GM12874 (cell line): ENCODE data around the gene GARS1.

Experiments
- CTCF ChIP-seq: IDR thresholded peaks from 2 replicates; pipeline ENCODE4 v1.5.1; 2011; ENCODE audit warnings: low read depth, mild to moderate bottlenecking, control low read depth, low read length, moderate library complexity; ENCODE audit not compliant: insufficient read depth

GARS1 gene

GRCh38 chr7:30667172-30667571, 72.5 kb downstream of the GARS1 start:
- no peak for TF ChIP-seq CTCF

GRCh38 chr7:30668102-30668501, 73.4 kb downstream of the GARS1 start:
- no peak for TF ChIP-seq CTCF

- TF ChIP-seq CTCF, result no peak
Observed at GRCh38 chr7:30671793-30672465, 77.3 kb downstream of the GARS1 start.

DNA sequence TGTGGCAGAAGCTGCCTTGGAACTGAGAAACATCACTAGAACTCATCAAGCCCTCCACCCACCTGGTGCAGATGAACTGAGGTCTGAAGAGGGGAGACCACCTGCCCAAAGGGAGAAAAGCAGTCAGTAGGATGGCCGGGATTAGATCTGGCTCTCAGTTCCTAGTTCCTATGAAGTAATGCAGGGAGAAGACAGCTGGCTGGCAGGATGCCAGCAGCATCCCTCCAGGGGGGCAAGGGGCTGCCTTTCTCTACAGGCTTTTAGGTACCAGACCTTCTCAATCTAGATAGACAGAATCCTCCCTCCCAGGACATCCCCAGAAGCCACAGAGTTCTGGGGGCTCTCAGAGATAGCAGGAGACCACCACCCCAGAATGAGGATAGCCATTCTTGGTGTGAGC, 79.7 kb downstream of the GARS1 start:
- no peak for TF ChIP-seq CTCF

DNA sequence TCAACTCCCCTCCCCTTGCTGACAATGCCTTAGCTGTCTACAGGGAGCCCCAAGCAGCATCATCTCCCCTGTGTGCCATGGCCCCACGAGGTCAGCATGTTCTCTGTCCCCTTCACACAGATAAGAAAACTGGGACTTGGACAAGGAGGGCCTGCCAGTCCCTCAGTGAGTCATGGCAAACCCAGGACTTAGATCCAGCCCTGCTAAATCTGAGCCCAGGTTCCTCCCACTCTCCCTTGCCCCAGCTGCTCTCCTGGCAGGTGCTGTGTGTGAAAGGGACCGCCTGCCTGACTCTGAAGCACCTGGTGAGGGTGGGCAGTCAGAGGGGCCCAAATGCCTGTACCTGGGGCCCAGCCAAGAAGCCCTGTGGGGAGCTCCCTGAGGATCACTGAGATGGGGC, 80.2 kb downstream of the GARS1 start:
- no peak for TF ChIP-seq CTCF

DNA sequence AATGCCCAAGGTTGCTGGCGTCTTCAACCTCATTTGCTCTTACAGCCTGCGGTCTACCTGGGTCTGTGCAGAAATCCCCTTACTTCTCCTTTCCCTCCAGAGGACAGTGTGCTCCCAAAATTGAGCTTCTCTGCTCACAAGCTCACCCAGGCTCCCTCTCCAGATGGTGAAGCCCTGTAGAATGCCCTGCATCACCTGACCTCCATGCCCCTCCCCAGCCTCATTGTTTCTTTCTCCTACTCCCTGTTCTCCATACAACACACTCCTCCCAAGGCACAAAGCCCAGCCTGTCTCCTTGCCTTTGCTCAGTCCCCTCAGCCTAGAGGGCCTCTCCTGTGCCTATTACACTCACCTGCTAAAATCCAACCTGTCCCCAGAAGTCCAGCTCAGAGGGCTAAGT, 84.1 kb downstream of the GARS1 start:
- no peak for TF ChIP-seq CTCF

GRCh38 chr7:30679664-30680063, 85.0 kb downstream of the GARS1 start:
- TF ChIP-seq CTCF, result no peak
